GM18517 (cell line): ENCODE measurements around the gene TMBIM1.

Source experiments
- ATAC-seq: cut with Tn5 transposase; IDR thresholded peaks from one replicate; pipeline ENCODE4 v1.9.1; 2021; ENCODE audit warnings: mild to moderate bottlenecking, moderate library complexity; ENCODE audit not compliant: unreplicated experiment

The TMBIM1 gene

GRCh38 chr2:218292048-218293014, at the start of gene TMBIM1:
Gene TMBIM1, minus strand, starts transcription at chr2:218292503. Its CDS starts 10,362 bp downstream, at chr2:218282141.
- ATAC-seq = peak; percentile 59

GRCh38 chr2:218341381-218341780, 49.1 kb upstream of the TMBIM1 start:
- ATAC-seq = no peak

GRCh38 chr2:218340656-218341055, 48.4 kb upstream of the TMBIM1 start:
- no peak for ATAC-seq

- no peak for ATAC-seq
Measured at GRCh38 chr2:218334531-218334930, 42.2 kb upstream of the TMBIM1 start.

GRCh38 chr2:218332920-218333645, 40.8 kb upstream of the TMBIM1 start:
- ATAC-seq = no peak

GRCh38 chr2:218332288-218332687, 40.0 kb upstream of the TMBIM1 start:
- ATAC-seq = no peak

- ATAC-seq = no peak
Measured at GRCh38 chr2:218331745-218332144, 39.4 kb upstream of the TMBIM1 start.

GRCh38 chr2:218329826-218330593, 37.7 kb upstream of the TMBIM1 start:
- peak; percentile 34 for ATAC-seq

- peak; percentile 42 for ATAC-seq
Measured at GRCh38 chr2:218329027-218329825, 36.9 kb upstream of the TMBIM1 start.

- ATAC-seq = no peak
Measured at GRCh38 chr2:218328294-218328693, 36.0 kb upstream of the TMBIM1 start.

- no peak for ATAC-seq
Measured at GRCh38 chr2:218327451-218328210, 35.3 kb upstream of the TMBIM1 start.

- ATAC-seq = no peak
Measured at GRCh38 chr2:218326315-218326714, 34.0 kb upstream of the TMBIM1 start.

- ATAC-seq = no peak
Measured at GRCh38 chr2:218325566-218326160, 33.4 kb upstream of the TMBIM1 start.

GRCh38 chr2:218323526-218324472, 31.5 kb upstream of the TMBIM1 start:
- ATAC-seq = no peak

GRCh38 chr2:218322768-218323525, 30.6 kb upstream of the TMBIM1 start:
- peak; percentile 63 for ATAC-seq

- no peak for ATAC-seq
Measured at GRCh38 chr2:218320704-218321336, 28.5 kb upstream of the TMBIM1 start.
